ENCODE data around the gene MYL5.
A peak's percentile ranks its signal among the peaks of the same experiment; 100 is the strongest.

The MYL5 gene

GRCh38 chr4:674172-675035, at the start of gene MYL5, which contains the start of gene ATP5ME:
TSS of gene MYL5 (plus strand) at chr4:674542. CDS start at chr4:678027, 3,485 bp downstream.
TSS of gene ATP5ME (minus strand) at chr4:674276. CDS start at chr4:674247, 29 bp downstream.
- peak within 1 kb of the TSS; percentile 77 for H3K4me3 ChIP-seq (ENCODE audit: low read depth, low read length)
- H3K27ac ChIP-seq (ENCODE audit: low read depth, low read length) = peak within 1 kb of the TSS; percentile 58
- H3K79me2 ChIP-seq (ENCODE audit: control insufficient read depth, insufficient read depth, low read length, unreplicated experiment) = peaks cover 14% of the 10 kb centered on the region
- peaks cover 16% of the 10 kb centered on the region; the same call in 1 of the 2 replicates for H3K36me3 ChIP-seq (ENCODE audit: insufficient read depth, low read length)
- peaks cover 18% of the 10 kb centered on the region for H3K4me1 ChIP-seq (ENCODE audit: control insufficient read depth, insufficient read depth, low read length, unreplicated experiment)
- H3K27me3 ChIP-seq (ENCODE audit: insufficient read depth, low read length) = no peaks in the 10 kb centered on the region
- peak within 1 kb of the TSS; percentile 19 for H2AFZ ChIP-seq (ENCODE audit: low read length, unreplicated experiment)

GRCh38 chr4:624705-625590, 49.4 kb upstream of the MYL5 start, which contains the start of gene PDE6B:
TSS of gene PDE6B (plus strand) at chr4:625573. CDS start at chr4:625627, 54 bp downstream.
- H3K4me3 ChIP-seq (ENCODE audit: low read depth, low read length) = no peak within 1 kb of the TSS
- H3K79me2 ChIP-seq (ENCODE audit: control insufficient read depth, insufficient read depth, low read length, unreplicated experiment) = no peaks in the 10 kb centered on the region
- H2AFZ ChIP-seq (ENCODE audit: low read length, unreplicated experiment) = no peak within 1 kb of the TSS
- no peaks in the 10 kb centered on the region for H3K36me3 ChIP-seq (ENCODE audit: insufficient read depth, low read length)
- H3K27me3 ChIP-seq (ENCODE audit: insufficient read depth, low read length) = peaks cover 14% of the 10 kb centered on the region; the same call in 1 of the 2 replicates
- H3K4me1 ChIP-seq (ENCODE audit: control insufficient read depth, insufficient read depth, low read length, unreplicated experiment) = no peaks in the 10 kb centered on the region
- no peak within 1 kb of the TSS for H3K27ac ChIP-seq (ENCODE audit: low read depth, low read length)

GRCh38 chr4:625631-626161, 48.6 kb upstream of the MYL5 start:
- H3K27ac ChIP-seq (ENCODE audit: low read depth, low read length) = no peak overlapping the region
- no peaks in the 10 kb centered on the region for H3K36me3 ChIP-seq (ENCODE audit: insufficient read depth, low read length)
- no peaks in the 10 kb centered on the region for H3K79me2 ChIP-seq (ENCODE audit: control insufficient read depth, insufficient read depth, low read length, unreplicated experiment)
- H3K27me3 ChIP-seq (ENCODE audit: insufficient read depth, low read length) = peaks cover 8% of the 10 kb centered on the region; the same call in 1 of the 2 replicates
- no peak overlapping the region for H3K4me3 ChIP-seq (ENCODE audit: low read depth, low read length)
- no peak overlapping the region for H2AFZ ChIP-seq (ENCODE audit: low read length, unreplicated experiment)
- no peaks in the 10 kb centered on the region for H3K4me1 ChIP-seq (ENCODE audit: control insufficient read depth, insufficient read depth, low read length, unreplicated experiment)

- no peak overlapping the region for H3K27ac ChIP-seq (ENCODE audit: low read depth, low read length)
- no peaks in the 10 kb centered on the region for H3K36me3 ChIP-seq (ENCODE audit: insufficient read depth, low read length)
- no peak overlapping the region for H3K4me3 ChIP-seq (ENCODE audit: low read depth, low read length)
- no peaks in the 10 kb centered on the region for H3K79me2 ChIP-seq (ENCODE audit: control insufficient read depth, insufficient read depth, low read length, unreplicated experiment)
- 0 out of 2 replicates have a peak, but pooled peaks cover 8% of the 10 kb centered on the region for H3K27me3 ChIP-seq (ENCODE audit: insufficient read depth, low read length)
- no peaks in the 10 kb centered on the region for H3K4me1 ChIP-seq (ENCODE audit: control insufficient read depth, insufficient read depth, low read length, unreplicated experiment)
- H2AFZ ChIP-seq (ENCODE audit: low read length, unreplicated experiment) = no peak overlapping the region
These were observed 47.9 kb upstream of the MYL5 start for GRCh38 chr4:626201-627091.

GRCh38 chr4:627347-628125, 46.8 kb upstream of the MYL5 start:
- no peaks in the 10 kb centered on the region for H3K4me1 ChIP-seq (ENCODE audit: control insufficient read depth, insufficient read depth, low read length, unreplicated experiment)

GRCh38 chr4:628311-628741, 46.0 kb upstream of the MYL5 start:
- H3K27ac ChIP-seq (ENCODE audit: low read depth, low read length) = no peak overlapping the region
- H3K27me3 ChIP-seq (ENCODE audit: insufficient read depth, low read length) = 0 out of 2 replicates have a peak, but pooled peaks cover 8% of the 10 kb centered on the region
- no peaks in the 10 kb centered on the region for H3K4me1 ChIP-seq (ENCODE audit: control insufficient read depth, insufficient read depth, low read length, unreplicated experiment)
- no peaks in the 10 kb centered on the region for H3K79me2 ChIP-seq (ENCODE audit: control insufficient read depth, insufficient read depth, low read length, unreplicated experiment)
- H3K36me3 ChIP-seq (ENCODE audit: insufficient read depth, low read length) = no peaks in the 10 kb centered on the region
- no peak overlapping the region for H2AFZ ChIP-seq (ENCODE audit: low read length, unreplicated experiment)
- H3K4me3 ChIP-seq (ENCODE audit: low read depth, low read length) = no peak overlapping the region

More at GRCh38 chr4:627347-628125, 46.8 kb upstream of the MYL5 start:
- H3K79me2 ChIP-seq (ENCODE audit: control insufficient read depth, insufficient read depth, low read length, unreplicated experiment) = no peaks in the 10 kb centered on the region
- no peaks in the 10 kb centered on the region for H3K36me3 ChIP-seq (ENCODE audit: insufficient read depth, low read length)
- H3K4me3 ChIP-seq (ENCODE audit: low read depth, low read length) = no peak overlapping the region
- no peak overlapping the region for H3K27ac ChIP-seq (ENCODE audit: low read depth, low read length)
- H2AFZ ChIP-seq (ENCODE audit: low read length, unreplicated experiment) = no peak overlapping the region
- 0 out of 2 replicates have a peak, but pooled peaks cover 8% of the 10 kb centered on the region for H3K27me3 ChIP-seq (ENCODE audit: insufficient read depth, low read length)

GRCh38 chr4:628821-629635, 45.3 kb upstream of the MYL5 start:
- no peaks in the 10 kb centered on the region for H3K4me1 ChIP-seq (ENCODE audit: control insufficient read depth, insufficient read depth, low read length, unreplicated experiment)
- no peaks in the 10 kb centered on the region for H3K79me2 ChIP-seq (ENCODE audit: control insufficient read depth, insufficient read depth, low read length, unreplicated experiment)
- no peak overlapping the region for H2AFZ ChIP-seq (ENCODE audit: low read length, unreplicated experiment)
- no peak overlapping the region for H3K4me3 ChIP-seq (ENCODE audit: low read depth, low read length)
- H3K36me3 ChIP-seq (ENCODE audit: insufficient read depth, low read length) = no peaks in the 10 kb centered on the region
- 0 out of 2 replicates have a peak, but pooled peaks cover 8% of the 10 kb centered on the region for H3K27me3 ChIP-seq (ENCODE audit: insufficient read depth, low read length)
- H3K27ac ChIP-seq (ENCODE audit: low read depth, low read length) = no peak overlapping the region

- Histone ChIP-seq H3K36me3 (ENCODE audit: insufficient read depth, low read length) (no peaks in the 10 kb centered on the region), H3K79me2 (ENCODE audit: control insufficient read depth, insufficient read depth, low read length, unreplicated experiment) (no peaks in the 10 kb centered on the region), H3K27ac (ENCODE audit: low read depth, low read length) (no peak overlapping the region), H2AFZ (ENCODE audit: low read length, unreplicated experiment) (no peak overlapping the region), H3K27me3 (ENCODE audit: insufficient read depth, low read length) (0 out of 2 replicates have a peak, but pooled peaks cover 3% of the 10 kb centered on the region), H3K4me3 (ENCODE audit: low read depth, low read length) (no peak overlapping the region), H3K4me1 (ENCODE audit: control insufficient read depth, insufficient read depth, low read length, unreplicated experiment) (no peaks in the 10 kb centered on the region)
These were observed 44.8 kb upstream of the MYL5 start for GRCh38 chr4:629636-629914.
